GM12892 (cell line): ENCODE data around the gene DOCK1.

Source experiments
- POLR2A ChIP-seq: IDR thresholded peaks from 2 replicates; pipeline ENCODE4 v1.6.1; 2011; ENCODE audit warnings: low read depth, low read length, control low read depth
- POLR2AphosphoS5 ChIP-seq: IDR thresholded peaks from 2 replicates; pipeline ENCODE4 v1.6.1; 2011; ENCODE audit warnings: low read depth, low read length, control low read depth

DNA sequence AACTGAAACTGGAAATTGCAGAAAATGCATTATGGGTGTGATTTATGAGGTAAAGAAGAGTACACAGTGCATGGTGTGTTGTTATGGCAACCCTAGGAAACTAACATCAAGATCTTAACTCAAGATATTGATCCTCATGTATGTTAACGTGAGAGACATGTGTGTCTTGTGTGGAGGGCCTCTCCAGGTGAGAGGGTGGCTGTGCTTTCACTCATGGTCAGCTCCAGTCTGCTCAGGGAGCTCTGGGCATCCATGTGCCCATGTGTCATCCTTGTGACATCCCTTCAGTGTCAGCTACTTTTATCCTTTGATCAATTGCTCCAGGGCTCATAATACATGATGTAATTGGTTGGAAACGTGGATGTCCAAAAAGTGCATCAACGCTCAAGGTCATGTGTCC is 316.1 kb downstream of the DOCK1 start:
- TF ChIP-seq POLR2AphosphoS5 = no peak
- no peak for TF ChIP-seq POLR2A
